Left ventricle myocardium superior (tissue), 1 donor: Measurements from ENCODE around the gene QPCT. TPM values are rescaled to one million over a fixed set of nuclear protein-coding genes. Genes with fewer than 3 reads are reported as not detected.
A peak's percentile ranks its signal among the peaks of the same experiment; 100 is the strongest.

Source experiments
- ATAC-seq: fragments of 200-7000 bp; cut with Tn5 transposase; one replicate; pipeline ENCODE4 v1.9.1; 2020; ENCODE audit warnings: mild to moderate bottlenecking, moderate library complexity
- DNase-seq: peaks from one replicate; pipeline ENCODE4 v3.0.0-alpha.2; 2020
- intact Hi-C: fragments of 100-400 bp; cut with micrococcal nuclease; formaldehyde crosslinking; loops from one replicate; pipeline ENCODE4 v1.11.0; 2022
- total RNA-seq: library from RNA; stranded (reverse); fragmentation: NEBNext Ultra II Directional; extraction: Animal tissue kit (Norgen Biotek cat#: 25700); gene quantifications from one replicate; pipeline ENCODE4 v1.2.1, GENCODE V29; 2021
- donor health status: DM: no; HTN: yes; CAD: no; lungs with severe emphysema.

The QPCT gene
- total RNA-seq, 1 donor from 2014 or later, result 0.77 TPM

GRCh38 chr2:37415128-37415820 lies 70.8 kb downstream of the QPCT start:
- DNase-seq (no peak), ATAC-seq (peak; percentile 60)
- intact Hi-C loops, result loop anchor here (5.0 kb wide), 1 partner anchor 417 kb away; no protein-coding TSS in a partner anchor

- ATAC-seq (no peak), DNase-seq (no peak)
- intact Hi-C loops, result loop anchor here (5.0 kb wide), 1 partner anchor 415 kb away; no protein-coding TSS in a partner anchor
Observed at GRCh38 chr2:37417321-37417720, 72.9 kb downstream of the QPCT start.

GRCh38 chr2:37418956-37419355 lies 74.5 kb downstream of the QPCT start:
- DNase-seq, result no peak
- intact Hi-C loops, result loop anchor here (5.0 kb wide), 1 partner anchor 413 kb away; no protein-coding TSS in a partner anchor
- no peak for ATAC-seq

- ATAC-seq, result no peak
- intact Hi-C loops, result no loop called here
Observed at GRCh38 chr2:37421686-37422085, 77.3 kb downstream of the QPCT start.

GRCh38 chr2:37422816-37423215 lies 78.4 kb downstream of the QPCT start:
- ATAC-seq (no peak), DNase-seq (no peak)
- intact Hi-C loops, result no loop called here

More at GRCh38 chr2:37421686-37422085, 77.3 kb downstream of the QPCT start:
- no peak for DNase-seq

Other genes with a start within 250 kb of the QPCT start
- gene EIF2AK2, start 187.7 kb upstream of the QPCT start, total RNA-seq, result 18.2 TPM
- not detected for gene SULT6B1, start 156.0 kb upstream of the QPCT start, total RNA-seq
- gene CEBPZOS, start 148.1 kb upstream of the QPCT start, total RNA-seq, result 60.4 TPM
- gene CEBPZ, start 113.0 kb upstream of the QPCT start, total RNA-seq, result 28.9 TPM
- gene NDUFAF7, start 113.0 kb upstream of the QPCT start, total RNA-seq, result 27.6 TPM
- gene PRKD3, start 19.8 kb upstream of the QPCT start, total RNA-seq, result 12.8 TPM